GM12878 (cell line): ENCODE results near the gene VIT. TPM values are rescaled to one million over a fixed set of nuclear protein-coding genes. Genes with fewer than 3 reads are reported as not detected.

ENCODE experiments used
- ATAC-seq: fragments of 200-7000 bp; cut with Tn5 transposase; 3 replicates; pipeline ENCODE4 v1.9.1; 2020; ENCODE audit warnings: mild to moderate bottlenecking, moderate library complexity
- BruUV-seq: library from RNA; stranded (reverse); fragments of 400-500 nt; replicated peaks from 2 replicates; lab custom pipeline; 2021; lab: Mats Ljungman, UMichigan
- CTCF ChIA-PET: fragments of 300-600 bp; sonication (Branson Sonifier 250); formaldehyde crosslinking; extraction: SDS; loops from one replicate; lab custom pipeline; 2021; ENCODE audit warnings: inconsistent platforms; lab: Yijun Ruan, JAX
- POLR2A ChIA-PET: fragments of 350-600 bp; formaldehyde crosslinking; extraction: SDS; loops from one replicate; lab custom pipeline; 2021; ENCODE audit warnings: inconsistent platforms; lab: Charles Lee
- RAD21 ChIA-PET: fragments of 300-600 bp; sonication (Branson Sonifier 250); formaldehyde crosslinking; loops from one replicate; lab custom pipeline; 2023; ENCODE audit warnings: antibody characterized with exemption; ENCODE audit not compliant: unreplicated experiment; lab: Charles Lee
- SMC1A ChIA-PET: fragments of 300-600 bp; sonication (Branson Sonifier 250); formaldehyde crosslinking; loops from one replicate; lab custom pipeline; 2023; ENCODE audit not compliant: unreplicated experiment, uncharacterized antibody; lab: Charles Lee
- DNase-seq: peaks from one replicate; pipeline ENCODE4 v3.0.0-alpha.2; 2011; ENCODE audit warnings: low read depth, low spot score
- FAIRE-seq: peaks from 3 replicates; lab custom pipeline; 2011; peaks lifted over from hg19 to GRCh38; lab: Jason Lieb, UNC
- H2AFZ ChIP-seq: 2 replicates; pipeline ENCODE4 v1.6.0; 2011; ENCODE audit warnings: low read depth, low read length, control low read depth; ENCODE audit not compliant: control insufficient read depth
- H3K27ac ChIP-seq: 2 replicates; pipeline ENCODE4 v1.5.1; 2011; ENCODE audit warnings: control low read depth; ENCODE audit not compliant: control insufficient read depth, insufficient read depth
- H3K27me3 ChIP-seq, 2 experiments: replicated peaks in 1 of 2; 2 replicates each; pipeline versions ENCODE4 v1.6.0 to v1.6.1; 2011; ENCODE audit warnings: low read length in 1 of 2; ENCODE audit not compliant: control insufficient read depth in 2 of 2, insufficient read depth in 2 of 2
- H3K36me3 ChIP-seq, 2 experiments: 2 replicates each; pipeline ENCODE4 v1.5.1; 2011; ENCODE audit warnings: low read length in 1 of 2; ENCODE audit not compliant: control insufficient read depth in 2 of 2, insufficient read depth in 2 of 2
- H3K4me1 ChIP-seq: 2 replicates; pipeline ENCODE4 v1.6.1; 2011; ENCODE audit warnings: mild to moderate bottlenecking, low read length, moderate library complexity, mixed read lengths; ENCODE audit not compliant: control insufficient read depth, insufficient read depth
- H3K4me2 ChIP-seq: 2 replicates; pipeline ENCODE4 v1.6.0; 2011; ENCODE audit warnings: control low read depth; ENCODE audit not compliant: control insufficient read depth, insufficient read depth
- H3K4me3 ChIP-seq: fragments of 200-600 bp; sonication (generic); 2 replicates; pipeline ENCODE4 v1.5.1; 2016
- H3K79me2 ChIP-seq: 2 replicates; pipeline ENCODE4 v1.6.0; 2011; ENCODE audit warnings: low read length; ENCODE audit not compliant: control insufficient read depth, insufficient read depth
- H3K9ac ChIP-seq: 2 replicates; pipeline ENCODE4 v1.8.0; 2011; ENCODE audit warnings: low read length, control low read depth, mixed read lengths; ENCODE audit not compliant: control insufficient read depth, insufficient read depth
- H3K9me3 ChIP-seq: replicated peaks from 3 replicates; pipeline ENCODE4 v1.5.1; 2011; ENCODE audit warnings: mild to moderate bottlenecking, low read length; ENCODE audit not compliant: control insufficient read depth, insufficient read depth
- H4K20me1 ChIP-seq: 2 replicates; pipeline ENCODE4 v1.6.0; 2011; ENCODE audit not compliant: control insufficient read depth, insufficient read depth
- FOXM1 ChIP-seq: IDR thresholded peaks from 2 replicates; pipeline ENCODE4 v1.6.1; 2012; ENCODE audit warnings: low read depth, mild to moderate bottlenecking, inconsistent platforms, low read length, moderate library complexity
- IKZF1 ChIP-seq: fragments of 450-650 bp; conservative IDR thresholded peaks from 2 replicates; pipeline ENCODE4 v1.6.1; 2017; ENCODE audit warnings: antibody characterized with exemption, mild to moderate bottlenecking
- MLLT1 ChIP-seq: fragments of 450-650 bp; IDR thresholded peaks from 2 replicates; pipeline ENCODE4 v1.6.1; 2016; ENCODE audit warnings: mild to moderate bottlenecking
- SMC3 ChIP-seq: IDR thresholded peaks from 2 replicates; pipeline ENCODE4 v1.6.1; 2011; ENCODE audit warnings: low read length, improper control_type of control experiment, borderline replicate concordance
- TCF3 ChIP-seq: IDR thresholded peaks from 2 replicates; pipeline ENCODE4 v1.6.1; 2012; ENCODE audit warnings: low read depth, mild to moderate bottlenecking, low read length, borderline replicate concordance; ENCODE audit not compliant: insufficient read depth
- YY1 ChIP-seq: IDR thresholded peaks from 2 replicates; pipeline ENCODE4 v1.6.1; 2011; ENCODE audit warnings: low read depth, mild to moderate bottlenecking, low read length
- WGBS: methylation state at CpG from one replicate; pipeline ENCODE4 v1.1.6; 2016; ENCODE audit warnings: low lambda C conversion rate; ENCODE audit not compliant: insufficient replicate concordance, insufficient coverage; ENCODE audit errors: missing lambda C conversion rate; 5-methylcytosine and 5-hydroxymethylcytosine counted together
- in situ Hi-C: fragments of 300-500 bp; cut with MboI; formaldehyde crosslinking; loops from 9 replicates; pipeline ENCODE4 v1.14.3; 2018; ENCODE audit warnings: mixed read lengths
- intact Hi-C: fragments of 100-400 bp; cut with micrococcal nuclease; formaldehyde crosslinking; loops from one replicate; pipeline ENCODE4 v1.14.2; 2022; ENCODE audit not compliant: unreplicated experiment
- polyA plus RNA-seq, 11 experiments: library from polyadenylated mRNA; depleted of rRNA in 4 of 11; unstranded in 6 of 11; stranded (reverse) in 5 of 11; fragments of >200 nt; fragmentation: Nextera tagmentation in 4 of 11; fragmentation: Illumina TruSeq in 1 of 11; extraction: Ambion mirVana in 4 of 11; extraction: Trizol in 1 of 11; gene quantifications; 1 replicate in 1 of 11; 2 replicates in 10 of 11; pipeline versions ENCODE4 v1.2.1 to v1.2.3, GENCODE V29; 2011 to 2016; ENCODE audit warnings: inconsistent platforms in 2 of 11, missing spikeins in 2 of 11, low read depth in 1 of 11
- total RNA-seq, 4 experiments: library from RNA; depleted of rRNA in 3 of 4; stranded (reverse); fragments of >200 nt in 3 of 4; fragmentation: Illumina TruSeq in 1 of 4; extraction: Trizol in 1 of 4; gene quantifications; 2 replicates each; pipeline versions ENCODE4 v1.2.1 to v1.2.3, GENCODE V29; 2013 to 2021
- TF ChIP-seq, protein P1 (sequence below): IDR thresholded peaks from 2 replicates; pipeline ENCODE4 v1.6.1; 2012; ENCODE audit warnings: low read depth, low read length, improper control_type of control experiment
- TF ChIP-seq, protein P2 (sequence below): fragments of 450-650 bp; conservative IDR thresholded peaks from 2 replicates; pipeline ENCODE4 v1.6.1; 2017; ENCODE audit warnings: mild to moderate bottlenecking, moderate library complexity
- TF ChIP-seq, protein P3 (sequence below): fragments of 450-650 bp; IDR thresholded peaks from 2 replicates; pipeline ENCODE4 v1.6.1; 2018; ENCODE audit warnings: borderline replicate concordance, mild to moderate bottlenecking; ENCODE audit not compliant: partially characterized antibody
- TF ChIP-seq, protein P4 (sequence below): fragments of 450-650 bp; formaldehyde crosslinking; IDR thresholded peaks from 2 replicates; pipeline ENCODE4 v1.5.0; 2022; ENCODE audit warnings: mild to moderate bottlenecking, missing genetic modification characterization

Gene VIT
- total and polyA plus RNA-seq, 10 of the 15 experiments (the other 5 are each of a cell fraction or from before 2014, with no cell fraction given), result 0.05 to 0.14 TPM; not detected in 8

- TF ChIP-seq TCF3 (no peak), MLLT1 (no peak)
Observed at GRCh38 chr2:36775261-36775660, 78.8 kb downstream of the VIT start (continued).

DNA sequence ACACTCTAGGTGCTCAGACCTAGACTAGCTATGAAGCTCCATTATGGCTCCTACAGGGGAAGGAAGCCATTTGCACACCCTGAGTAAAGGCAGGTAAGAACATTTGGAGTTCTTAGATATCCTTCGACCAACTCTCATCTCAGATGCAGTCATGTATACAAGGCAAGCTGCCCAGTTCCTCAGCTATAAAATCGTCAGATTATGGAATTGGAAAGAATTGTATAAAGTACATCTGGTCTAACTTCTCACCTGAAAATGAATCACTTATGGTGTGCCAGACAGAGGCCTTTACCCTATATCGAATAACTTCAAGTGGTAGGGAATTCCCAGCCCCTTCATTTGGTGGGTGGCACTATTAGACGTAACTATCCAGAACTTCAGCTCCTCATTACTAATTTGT lies 79.3 kb downstream of the VIT start:
- no TSS peak for BruUV-seq
- H3K9me3 ChIP-seq, result no peaks in the 10 kb centered on the region
- no peak overlapping the region for H3K4me3 ChIP-seq
- H3K9ac ChIP-seq, result no peak overlapping the region
- WGBS, result 44% methylated on average over 4 of the region's 4 CpGs
- ChIA-PET POLR2A (no interaction called here), CTCF (interaction anchor here (1.0 to 4.5 kb wide), 3 partner anchors 9 to 237 kb away, joined by 3 to 40 read pairs (median 9); no protein-coding TSS in a partner anchor), SMC1A (interaction anchor here (2.6 kb wide), 1 partner anchor 9 kb away, joined by 7 read pairs; no protein-coding TSS in a partner anchor), RAD21 (interaction anchor here (2.9 kb wide), 1 partner anchor 10 kb away, joined by 6 read pairs; no protein-coding TSS in a partner anchor)
- H3K4me1 ChIP-seq, result no peaks in the 10 kb centered on the region
- FAIRE-seq, result no peak
- intact Hi-C loops, result no loop called here
- DNase-seq, result no peak
- no peak overlapping the region for H2AFZ ChIP-seq
- H3K36me3 ChIP-seq, result no peaks in the 10 kb centered on the region
- H4K20me1 ChIP-seq, result no peaks in the 10 kb centered on the region
- no peak for ATAC-seq
- H3K79me2 ChIP-seq, result no peaks in the 10 kb centered on the region
- no peaks in the 10 kb centered on the region; a peak in 2 of 4 replicates for H3K27me3 ChIP-seq
- H3K4me2 ChIP-seq, result no peak overlapping the region
- H3K27ac ChIP-seq, result no peak overlapping the region
- in situ Hi-C loops, result no loop called here
- TF ChIP-seq, protein P1, sequence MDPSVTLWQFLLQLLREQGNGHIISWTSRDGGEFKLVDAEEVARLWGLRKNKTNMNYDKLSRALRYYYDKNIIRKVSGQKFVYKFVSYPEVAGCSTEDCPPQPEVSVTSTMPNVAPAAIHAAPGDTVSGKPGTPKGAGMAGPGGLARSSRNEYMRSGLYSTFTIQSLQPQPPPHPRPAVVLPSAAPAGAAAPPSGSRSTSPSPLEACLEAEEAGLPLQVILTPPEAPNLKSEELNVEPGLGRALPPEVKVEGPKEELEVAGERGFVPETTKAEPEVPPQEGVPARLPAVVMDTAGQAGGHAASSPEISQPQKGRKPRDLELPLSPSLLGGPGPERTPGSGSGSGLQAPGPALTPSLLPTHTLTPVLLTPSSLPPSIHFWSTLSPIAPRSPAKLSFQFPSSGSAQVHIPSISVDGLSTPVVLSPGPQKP, result no peak
- TF ChIP-seq FOXM1, result no peak
- no peak for TF ChIP-seq YY1
- TF ChIP-seq SMC3, result no peak
- TF ChIP-seq IKZF1, result no peak
- TF ChIP-seq, protein P2, sequence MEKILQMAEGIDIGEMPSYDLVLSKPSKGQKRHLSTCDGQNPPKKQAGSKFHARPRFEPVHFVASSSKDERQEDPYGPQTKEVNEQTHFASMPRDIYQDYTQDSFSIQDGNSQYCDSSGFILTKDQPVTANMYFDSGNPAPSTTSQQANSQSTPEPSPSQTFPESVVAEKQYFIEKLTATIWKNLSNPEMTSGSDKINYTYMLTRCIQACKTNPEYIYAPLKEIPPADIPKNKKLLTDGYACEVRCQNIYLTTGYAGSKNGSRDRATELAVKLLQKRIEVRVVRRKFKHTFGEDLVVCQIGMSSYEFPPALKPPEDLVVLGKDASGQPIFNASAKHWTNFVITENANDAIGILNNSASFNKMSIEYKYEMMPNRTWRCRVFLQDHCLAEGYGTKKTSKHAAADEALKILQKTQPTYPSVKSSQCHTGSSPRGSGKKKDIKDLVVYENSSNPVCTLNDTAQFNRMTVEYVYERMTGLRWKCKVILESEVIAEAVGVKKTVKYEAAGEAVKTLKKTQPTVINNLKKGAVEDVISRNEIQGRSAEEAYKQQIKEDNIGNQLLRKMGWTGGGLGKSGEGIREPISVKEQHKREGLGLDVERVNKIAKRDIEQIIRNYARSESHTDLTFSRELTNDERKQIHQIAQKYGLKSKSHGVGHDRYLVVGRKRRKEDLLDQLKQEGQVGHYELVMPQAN, result no peak
- TF ChIP-seq, protein P3, sequence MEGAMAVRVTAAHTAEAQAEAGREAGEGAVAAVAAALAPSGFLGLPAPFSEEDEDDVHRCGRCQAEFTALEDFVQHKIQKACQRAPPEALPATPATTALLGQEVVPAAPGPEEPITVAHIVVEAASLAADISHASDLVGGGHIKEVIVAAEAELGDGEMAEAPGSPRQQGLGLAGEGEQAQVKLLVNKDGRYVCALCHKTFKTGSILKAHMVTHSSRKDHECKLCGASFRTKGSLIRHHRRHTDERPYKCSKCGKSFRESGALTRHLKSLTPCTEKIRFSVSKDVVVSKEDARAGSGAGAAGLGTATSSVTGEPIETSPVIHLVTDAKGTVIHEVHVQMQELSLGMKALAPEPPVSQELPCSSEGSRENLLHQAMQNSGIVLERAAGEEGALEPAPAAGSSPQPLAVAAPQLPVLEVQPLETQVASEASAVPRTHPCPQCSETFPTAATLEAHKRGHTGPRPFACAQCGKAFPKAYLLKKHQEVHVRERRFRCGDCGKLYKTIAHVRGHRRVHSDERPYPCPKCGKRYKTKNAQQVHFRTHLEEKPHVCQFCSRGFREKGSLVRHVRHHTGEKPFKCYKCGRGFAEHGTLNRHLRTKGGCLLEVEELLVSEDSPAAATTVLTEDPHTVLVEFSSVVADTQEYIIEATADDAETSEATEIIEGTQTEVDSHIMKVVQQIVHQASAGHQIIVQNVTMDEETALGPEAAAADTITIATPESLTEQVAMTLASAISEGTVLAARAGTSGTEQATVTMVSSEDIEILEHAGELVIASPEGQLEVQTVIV, result no peak
- TF ChIP-seq, protein P4, sequence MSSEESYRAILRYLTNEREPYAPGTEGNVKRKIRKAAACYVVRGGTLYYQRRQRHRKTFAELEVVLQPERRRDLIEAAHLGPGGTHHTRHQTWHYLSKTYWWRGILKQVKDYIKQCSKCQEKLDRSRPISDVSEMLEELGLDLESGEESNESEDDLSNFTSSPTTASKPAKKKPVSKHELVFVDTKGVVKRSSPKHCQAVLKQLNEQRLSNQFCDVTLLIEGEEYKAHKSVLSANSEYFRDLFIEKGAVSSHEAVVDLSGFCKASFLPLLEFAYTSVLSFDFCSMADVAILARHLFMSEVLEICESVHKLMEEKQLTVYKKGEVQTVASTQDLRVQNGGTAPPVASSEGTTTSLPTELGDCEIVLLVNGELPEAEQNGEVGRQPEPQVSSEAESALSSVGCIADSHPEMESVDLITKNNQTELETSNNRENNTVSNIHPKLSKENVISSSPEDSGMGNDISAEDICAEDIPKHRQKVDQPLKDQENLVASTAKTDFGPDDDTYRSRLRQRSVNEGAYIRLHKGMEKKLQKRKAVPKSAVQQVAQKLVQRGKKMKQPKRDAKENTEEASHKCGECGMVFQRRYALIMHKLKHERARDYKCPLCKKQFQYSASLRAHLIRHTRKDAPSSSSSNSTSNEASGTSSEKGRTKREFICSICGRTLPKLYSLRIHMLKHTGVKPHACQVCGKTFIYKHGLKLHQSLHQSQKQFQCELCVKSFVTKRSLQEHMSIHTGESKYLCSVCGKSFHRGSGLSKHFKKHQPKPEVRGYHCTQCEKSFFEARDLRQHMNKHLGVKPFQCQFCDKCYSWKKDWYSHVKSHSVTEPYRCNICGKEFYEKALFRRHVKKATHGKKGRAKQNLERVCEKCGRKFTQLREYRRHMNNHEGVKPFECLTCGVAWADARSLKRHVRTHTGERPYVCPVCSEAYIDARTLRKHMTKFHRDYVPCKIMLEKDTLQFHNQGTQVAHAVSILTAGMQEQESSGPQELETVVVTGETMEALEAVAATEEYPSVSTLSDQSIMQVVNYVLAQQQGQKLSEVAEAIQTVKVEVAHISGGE, result no peak
